Brain pericyte (primary cell): ENCODE data around the gene TFB1M.

Experiments
- DNase-seq: peaks from one replicate; pipeline ENCODE4 v3.0.0-alpha.2; 2012; ENCODE audit warnings: low read depth, low spot score

TFB1M gene

DNA sequence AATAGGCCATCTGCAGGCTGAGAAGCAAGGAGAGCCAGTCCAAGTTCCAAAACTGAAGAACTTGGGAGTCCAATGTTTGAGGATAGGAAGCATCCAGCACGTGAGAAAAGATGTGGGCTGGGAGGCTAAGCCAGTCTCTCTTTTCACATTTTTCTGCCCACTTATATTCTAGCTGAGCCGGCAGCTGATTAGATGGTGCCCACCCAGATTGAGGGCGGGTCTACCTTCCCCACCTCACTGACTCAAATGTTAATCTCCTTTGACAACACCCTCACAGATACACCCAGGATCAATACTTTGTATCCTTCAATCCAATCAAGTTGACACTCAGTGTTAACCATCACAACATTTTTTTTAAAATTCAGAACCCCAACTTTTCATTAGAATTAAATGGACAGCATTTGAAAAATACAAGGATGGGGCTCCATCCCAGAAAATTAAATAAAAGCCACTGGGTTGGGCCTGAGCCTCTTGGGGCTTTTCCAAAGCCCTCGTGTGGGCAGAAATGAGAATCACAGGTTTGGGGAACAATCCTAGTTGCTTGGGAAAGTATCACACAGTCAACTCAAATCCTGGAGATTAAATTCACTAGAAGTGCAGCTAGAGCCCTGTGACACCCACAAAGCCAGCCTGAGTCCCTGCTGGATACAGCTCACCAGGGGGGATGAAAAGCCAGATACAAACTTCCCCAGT is 48.3 kb downstream of the TFB1M start:
- DNase-seq, result no peak

- DNase-seq, result no peak
Measured at GRCh38 chr6:155264693-155265320, 49.5 kb downstream of the TFB1M start.

DNA sequence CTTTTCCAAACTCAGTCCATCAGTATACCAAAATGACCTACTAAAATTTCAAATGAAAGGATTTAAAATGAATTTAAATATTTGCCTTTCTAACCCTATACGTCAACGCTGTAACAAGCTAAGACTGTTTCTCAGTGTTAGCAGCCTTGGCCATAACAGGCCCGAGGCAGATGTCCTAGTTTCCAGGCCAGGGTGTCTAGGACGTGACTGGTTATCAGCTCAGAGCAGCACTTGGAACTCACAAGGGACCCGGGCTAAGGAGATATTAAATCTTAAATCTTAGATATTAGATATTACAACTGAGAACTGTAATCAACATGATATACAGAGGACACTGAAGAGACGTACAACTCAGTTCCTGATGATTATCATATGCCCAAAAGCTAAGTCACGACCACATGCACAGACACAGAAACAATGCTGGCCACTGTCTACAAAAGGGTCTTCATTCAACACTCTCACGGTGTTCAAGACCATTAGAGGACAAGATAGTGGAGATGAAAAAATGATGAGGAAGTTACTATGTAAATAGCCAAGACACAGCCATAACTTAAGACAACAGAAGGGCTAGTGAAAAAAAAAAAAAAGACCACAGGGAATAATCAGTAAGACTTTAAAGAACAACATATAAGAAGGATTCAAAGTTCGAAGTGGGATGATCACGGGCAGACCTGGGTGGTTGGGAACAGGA is 50.8 kb downstream of the TFB1M start, which contains the start of gene CLDN20:
TSS of gene CLDN20 (plus strand) at position 641 of the 691 bp plus-strand sequence. CDS start 11,707 bp downstream, outside the sequence.
- no peak for DNase-seq

- DNase-seq, result no peak
Measured at GRCh38 chr6:155262655-155263054, 51.6 kb downstream of the TFB1M start.

DNA sequence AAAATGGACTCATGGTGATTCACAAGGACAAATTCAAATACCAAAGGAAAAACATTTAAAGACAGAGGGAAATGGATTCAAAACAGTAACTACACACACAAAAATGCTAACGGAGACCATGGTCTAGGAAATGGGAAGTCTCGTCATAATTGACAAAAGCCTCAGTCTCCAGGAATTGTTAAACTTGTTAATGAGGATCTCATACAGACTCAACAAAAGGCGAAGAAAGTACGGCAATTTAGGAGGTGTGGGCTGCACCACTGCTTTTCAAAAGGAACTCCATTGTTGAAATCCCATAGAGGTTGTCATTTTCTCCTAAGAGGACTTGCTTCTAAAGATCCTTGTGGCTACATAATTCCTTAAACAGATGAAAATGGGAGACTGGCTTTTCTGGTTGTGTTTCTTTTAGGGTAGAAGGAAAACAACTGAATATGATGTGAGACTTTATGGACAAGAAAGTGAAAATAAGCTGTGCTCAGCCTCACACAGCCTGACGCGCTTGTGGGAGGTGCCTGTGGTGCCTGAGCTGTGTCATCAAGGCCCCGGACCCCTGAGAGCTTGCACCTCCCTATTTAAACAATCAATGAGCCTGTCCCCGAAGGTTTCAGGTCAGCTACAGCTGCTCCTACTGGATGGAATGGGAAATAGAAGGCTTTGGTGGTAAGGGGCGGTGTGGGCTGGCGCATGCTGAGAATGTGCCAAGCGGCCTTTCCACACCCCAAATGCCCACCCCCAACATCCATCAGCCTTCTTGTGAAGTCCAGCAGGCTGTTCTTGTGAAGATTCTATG is 53.0 kb downstream of the TFB1M start:
- DNase-seq, result no peak

- DNase-seq, result no peak
Measured at GRCh38 chr6:155260686-155261085, 53.6 kb downstream of the TFB1M start.

DNA sequence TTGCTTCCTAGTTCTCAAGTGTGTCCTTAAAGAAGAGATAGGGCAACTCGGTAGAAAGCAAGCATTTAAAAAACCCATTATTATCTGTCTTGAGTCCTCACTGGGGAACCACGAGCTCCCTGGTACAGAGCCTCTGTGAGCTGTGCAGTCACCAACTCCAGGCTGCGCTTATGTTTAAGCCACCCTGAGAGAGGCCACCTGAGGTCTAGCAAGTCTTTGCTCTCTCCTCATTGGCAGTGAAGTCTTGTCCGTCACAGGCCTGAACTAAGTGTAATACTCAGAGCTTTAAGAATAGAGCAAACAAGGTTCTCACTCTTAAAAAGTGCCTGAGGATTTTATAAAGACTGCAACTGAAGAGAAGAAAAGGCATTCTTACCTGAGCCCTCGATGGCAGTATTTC is 54.4 kb downstream of the TFB1M start:
- DNase-seq, result no peak

DNA sequence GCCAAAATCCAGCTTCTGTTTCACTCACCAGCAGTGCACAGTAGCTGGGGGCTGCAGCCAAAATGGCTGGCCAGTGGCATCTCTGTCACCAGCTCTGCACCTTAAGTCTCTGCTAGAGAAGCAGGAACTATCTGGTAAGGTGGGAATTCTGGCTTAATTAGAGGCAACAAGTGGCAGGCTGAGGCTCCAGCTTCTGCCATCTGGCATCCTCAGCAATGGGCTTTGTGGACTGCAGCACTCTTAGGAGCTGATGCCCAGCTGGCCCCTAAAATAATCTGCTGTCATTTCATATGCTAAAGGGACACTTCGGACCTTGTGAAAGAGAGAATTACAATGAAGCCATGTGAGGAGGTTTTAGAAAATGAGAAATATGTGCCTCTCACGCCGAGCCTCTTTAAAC is 55.1 kb downstream of the TFB1M start:
- no peak for DNase-seq

GRCh38 chr6:155257796-155258195 is 56.5 kb downstream of the TFB1M start:
- DNase-seq, result no peak

- no peak for DNase-seq
Measured at GRCh38 chr6:155256122-155256795, 58.0 kb downstream of the TFB1M start.

DNA sequence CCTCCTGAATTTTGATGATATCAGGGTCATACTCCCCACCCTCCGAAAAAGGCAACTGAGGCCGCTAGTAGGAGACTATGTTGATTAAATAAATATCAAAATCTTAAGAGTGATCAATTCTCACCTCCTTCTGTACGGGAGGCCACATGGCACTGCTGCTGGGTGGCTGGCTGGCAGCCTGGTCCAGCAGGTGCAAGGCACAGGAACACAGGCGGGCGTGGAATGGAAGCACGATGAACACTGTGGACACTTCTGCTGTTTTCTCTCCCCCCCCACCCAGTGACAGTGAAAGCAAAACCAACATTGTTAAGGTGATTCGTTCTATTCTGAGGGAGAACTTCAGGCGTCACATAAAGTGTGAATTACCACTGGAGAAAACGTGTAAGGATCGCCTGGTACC is 60.1 kb downstream of the TFB1M start:
- no peak for DNase-seq

DNA sequence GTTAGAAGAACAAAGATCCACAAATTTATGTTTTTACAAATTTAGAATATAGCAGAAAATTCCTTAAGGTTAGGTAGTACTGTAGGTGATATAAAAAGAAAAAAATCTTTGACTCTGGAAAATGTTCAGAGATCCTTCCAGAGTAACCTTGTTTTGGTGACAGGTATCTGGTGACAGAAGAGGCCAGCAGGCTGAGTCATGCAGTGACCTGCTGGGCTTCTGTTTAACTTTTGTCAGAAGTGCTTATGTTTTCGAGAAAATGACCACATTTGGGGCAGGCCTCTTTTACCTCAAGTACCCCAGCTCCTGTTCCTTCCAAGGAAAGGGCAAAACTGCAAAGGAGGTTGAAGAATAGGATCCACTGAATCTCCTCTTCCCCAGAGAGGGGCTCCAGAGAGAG is 60.9 kb downstream of the TFB1M start:
- no peak for DNase-seq

DNA sequence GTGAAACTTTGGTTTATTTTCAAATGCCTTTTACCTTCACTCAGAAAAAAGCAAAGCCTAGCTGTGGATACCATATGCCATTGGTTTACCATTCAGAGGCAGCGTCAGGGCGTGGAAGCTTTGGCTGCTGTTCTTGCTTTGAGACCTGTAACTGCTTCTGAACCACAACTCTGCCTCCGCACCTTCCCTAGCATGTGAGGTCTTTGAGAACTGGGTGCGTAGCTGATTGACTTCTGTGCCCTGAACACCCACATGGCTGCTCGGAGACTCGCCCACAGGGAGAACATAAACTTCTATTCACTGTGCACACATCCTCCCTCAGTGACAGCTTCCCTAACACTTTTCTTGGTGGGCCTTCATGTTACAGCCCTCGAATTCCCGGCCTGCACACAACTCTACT is 61.7 kb downstream of the TFB1M start:
- DNase-seq, result no peak

DNA sequence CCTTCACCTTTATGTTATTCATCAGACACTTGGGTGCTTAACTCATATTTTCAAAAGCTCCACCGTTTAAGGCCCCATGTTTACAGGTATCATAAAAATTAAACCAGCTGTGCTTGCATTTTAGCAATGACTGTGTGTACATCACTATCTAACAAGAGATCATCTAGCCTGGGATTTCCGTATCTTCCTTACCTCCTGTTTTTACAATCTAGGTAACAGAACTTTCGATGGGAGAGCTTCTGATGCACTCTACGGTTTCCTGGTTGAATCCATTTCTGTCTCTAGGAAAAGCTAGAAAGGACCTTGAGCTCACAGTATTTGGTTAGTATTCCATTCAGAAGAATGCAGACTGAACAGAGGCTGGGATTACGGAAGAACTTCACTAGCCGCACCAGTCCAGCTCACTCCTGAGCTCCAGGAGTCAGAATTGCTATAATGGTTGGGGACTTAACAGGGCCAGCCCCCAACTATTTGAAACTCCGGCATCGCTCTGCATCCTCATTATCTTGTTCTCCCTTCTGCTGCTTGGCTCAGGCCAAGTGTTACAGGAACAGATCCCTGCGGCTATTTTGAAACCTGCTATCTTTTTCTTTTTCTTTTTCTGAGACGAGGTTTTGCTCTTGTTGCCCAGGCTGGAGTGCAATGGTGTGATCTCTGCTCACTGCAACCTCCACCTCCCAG is 63.4 kb downstream of the TFB1M start:
- DNase-seq, result no peak

- DNase-seq, result no peak
Measured at GRCh38 chr6:155248008-155249001, 66.0 kb downstream of the TFB1M start.

DNA sequence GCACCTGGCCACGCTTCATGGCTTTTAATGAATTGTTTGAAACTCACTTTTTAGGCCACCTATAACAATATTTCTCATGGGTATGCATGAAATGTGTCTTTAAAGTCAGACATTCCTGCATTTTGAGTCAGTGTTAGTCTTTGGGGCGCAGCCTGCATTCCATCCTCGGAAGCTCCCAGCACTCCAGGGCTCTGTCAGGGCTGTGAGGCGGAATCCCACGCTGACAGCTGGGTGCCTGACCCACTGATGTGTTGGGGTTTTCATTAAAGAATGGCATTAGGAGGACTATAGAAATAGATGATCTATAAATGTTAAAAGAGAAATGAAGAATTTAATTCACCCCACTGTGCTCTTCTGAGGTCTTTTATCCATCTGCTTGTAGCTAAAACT is 66.7 kb downstream of the TFB1M start:
- DNase-seq, result no peak

- no peak for DNase-seq
Measured at GRCh38 chr6:155246825-155247224, 67.5 kb downstream of the TFB1M start.

DNA sequence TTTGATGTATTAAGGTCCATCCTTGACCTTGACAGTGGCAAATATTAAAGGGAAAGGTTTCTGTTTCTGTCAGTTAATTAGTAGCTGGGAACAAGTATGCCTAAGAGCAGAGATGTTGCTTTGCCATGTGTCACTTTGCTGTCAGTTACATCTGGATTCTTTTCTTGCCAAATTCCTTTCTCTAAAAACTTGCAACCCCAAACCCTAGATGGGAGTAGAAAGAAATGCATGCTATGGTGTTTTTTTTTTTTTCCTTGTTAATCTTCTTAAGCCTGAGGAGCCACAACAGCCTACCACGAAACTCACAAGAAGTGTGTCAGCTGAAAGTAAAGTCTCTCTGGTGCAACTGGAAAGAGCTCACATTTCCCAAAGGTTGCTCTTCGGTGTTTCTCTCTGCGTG is 68.5 kb downstream of the TFB1M start:
- no peak for DNase-seq

- no peak for DNase-seq
Measured at GRCh38 chr6:155245193-155245592, 69.1 kb downstream of the TFB1M start.

DNA sequence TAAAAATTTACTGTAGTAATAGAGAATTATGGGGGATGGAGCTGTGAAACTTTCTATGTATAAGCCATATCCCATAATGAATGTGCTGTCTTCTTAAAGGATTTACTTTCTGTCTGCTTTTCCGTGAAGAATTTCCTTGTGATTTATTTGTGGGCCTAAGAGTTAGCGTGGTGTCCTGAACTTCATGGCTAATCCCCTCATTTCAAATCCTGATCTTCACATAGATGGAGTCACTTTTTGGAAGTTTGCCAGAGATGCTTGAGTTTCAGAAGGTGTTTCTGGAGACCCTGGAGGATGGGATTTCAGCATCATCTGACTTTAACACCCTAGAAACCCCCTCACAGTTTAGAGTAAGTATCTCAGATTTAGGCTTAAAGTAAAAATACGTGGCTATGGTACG is 69.8 kb downstream of the TFB1M start:
- no peak for DNase-seq
